GM11168 (cell line): Measurements from ENCODE around the gene CACNA1C.

Source experiments
- in situ Hi-C: fragments of 300-500 bp; cut with MboI; formaldehyde crosslinking; loops from one replicate; pipeline ENCODE4 v1.12.0; 2022; ENCODE audit warnings: low sequenced_read_pairs; ENCODE audit not compliant: unreplicated experiment

The CACNA1C gene

GRCh38 chr12:2300886-2301285 is 248.1 kb downstream of the CACNA1C start:
- in situ Hi-C loops, result no loop called here

- in situ Hi-C loops, result no loop called here
These were observed 249.0 kb downstream of the CACNA1C start for GRCh38 chr12:2301531-2302461.

GRCh38 chr12:2302711-2303580 is 250.2 kb downstream of the CACNA1C start:
- in situ Hi-C loops, result no loop called here

- in situ Hi-C loops, result no loop called here
These were observed 251.4 kb downstream of the CACNA1C start for GRCh38 chr12:2304223-2304622.

- in situ Hi-C loops, result no loop called here
These were observed 253.2 kb downstream of the CACNA1C start for GRCh38 chr12:2306012-2306411.

- in situ Hi-C loops, result no loop called here
These were observed 253.9 kb downstream of the CACNA1C start for GRCh38 chr12:2306735-2307134.

GRCh38 chr12:2307550-2307949 is 254.8 kb downstream of the CACNA1C start:
- in situ Hi-C loops, result no loop called here

- in situ Hi-C loops, result no loop called here
These were observed 256.9 kb downstream of the CACNA1C start for GRCh38 chr12:2309647-2310046.

GRCh38 chr12:2311020-2311778 is 258.4 kb downstream of the CACNA1C start:
- in situ Hi-C loops, result no loop called here

GRCh38 chr12:2312175-2312574 is 259.4 kb downstream of the CACNA1C start:
- in situ Hi-C loops, result no loop called here

- in situ Hi-C loops, result no loop called here
These were observed 260.0 kb downstream of the CACNA1C start for GRCh38 chr12:2312770-2313169.

GRCh38 chr12:2314492-2314891 is 261.7 kb downstream of the CACNA1C start:
- in situ Hi-C loops, result no loop called here

- in situ Hi-C loops, result no loop called here
These were observed 265.0 kb downstream of the CACNA1C start for GRCh38 chr12:2317772-2318171.

GRCh38 chr12:2318286-2318685 is 265.5 kb downstream of the CACNA1C start:
- in situ Hi-C loops, result no loop called here

- in situ Hi-C loops, result no loop called here
These were observed 266.3 kb downstream of the CACNA1C start for GRCh38 chr12:2319136-2319535.

GRCh38 chr12:2319737-2320506 is 267.1 kb downstream of the CACNA1C start:
- in situ Hi-C loops, result no loop called here

GRCh38 chr12:2320841-2321240 is 268.1 kb downstream of the CACNA1C start:
- in situ Hi-C loops, result no loop called here

GRCh38 chr12:2322554-2323120 is 269.9 kb downstream of the CACNA1C start:
- in situ Hi-C loops, result no loop called here

- in situ Hi-C loops, result no loop called here
These were observed 270.9 kb downstream of the CACNA1C start for GRCh38 chr12:2323532-2324255.
